Lower leg skin (tissue), 3 donors: ENCODE results near the gene TRAPPC3.
A peak's percentile ranks its signal among the peaks of the same experiment; 100 is the strongest.

Source experiments
- POLR2A ChIP-seq, 2 donors: fragments of 450-650 bp; IDR thresholded peaks; one replicate each; pipeline ENCODE4 v1.6.1; 2016 to 2017; ENCODE audit warnings: antibody characterized with exemption in 2 of 2, mild to moderate bottlenecking in 1 of 2, moderate library complexity in 1 of 2
- TF ChIP-seq, protein P1 (sequence below), 3 donors: fragments of 450-650 bp; IDR thresholded peaks; one replicate each; pipeline ENCODE4 v1.5.1; 2016; ENCODE audit warnings: antibody characterized with exemption in 3 of 3, mild to moderate bottlenecking in 3 of 3, moderate library complexity in 2 of 3

DNA sequence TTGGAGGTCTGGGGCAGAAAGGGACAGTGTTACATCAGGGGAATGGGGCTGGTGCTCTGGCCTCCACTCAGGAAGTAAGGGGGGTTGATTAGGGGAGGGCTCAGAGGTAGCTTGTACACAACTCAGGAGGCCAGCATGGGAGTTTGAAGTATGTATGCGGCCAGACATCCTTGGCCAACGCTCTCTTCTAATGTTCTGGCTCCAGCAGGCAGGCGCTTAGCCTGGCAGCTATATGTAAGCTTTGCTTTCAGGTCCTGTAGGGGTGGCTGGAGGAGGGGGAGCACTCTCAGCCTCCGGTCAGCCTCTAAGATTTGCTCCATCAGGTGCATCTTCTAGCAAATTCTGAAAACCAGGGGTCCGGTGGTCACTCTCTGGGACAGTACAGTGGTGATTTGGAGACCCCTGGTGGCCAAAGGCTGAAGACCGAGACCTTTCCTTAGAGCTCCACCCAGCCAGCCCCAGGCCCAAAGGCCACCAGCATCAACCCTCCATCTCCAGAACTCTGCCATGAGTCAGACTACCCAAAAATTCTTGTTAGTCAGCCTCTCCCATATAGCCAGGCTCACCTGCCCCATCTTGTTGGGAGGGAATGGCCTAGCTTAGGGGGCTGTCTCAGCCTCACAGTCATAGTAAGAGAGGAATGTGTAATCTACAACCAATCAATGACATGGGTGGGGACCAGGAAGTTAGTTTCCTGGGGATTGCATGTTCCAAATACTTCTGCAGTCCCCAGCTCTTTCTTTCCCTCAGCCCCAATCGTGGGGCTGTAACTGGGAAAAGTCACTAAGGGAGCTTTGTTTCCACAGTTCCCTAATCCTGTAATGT is 14.6 kb downstream of the TRAPPC3 start:
- TF ChIP-seq, protein P1, sequence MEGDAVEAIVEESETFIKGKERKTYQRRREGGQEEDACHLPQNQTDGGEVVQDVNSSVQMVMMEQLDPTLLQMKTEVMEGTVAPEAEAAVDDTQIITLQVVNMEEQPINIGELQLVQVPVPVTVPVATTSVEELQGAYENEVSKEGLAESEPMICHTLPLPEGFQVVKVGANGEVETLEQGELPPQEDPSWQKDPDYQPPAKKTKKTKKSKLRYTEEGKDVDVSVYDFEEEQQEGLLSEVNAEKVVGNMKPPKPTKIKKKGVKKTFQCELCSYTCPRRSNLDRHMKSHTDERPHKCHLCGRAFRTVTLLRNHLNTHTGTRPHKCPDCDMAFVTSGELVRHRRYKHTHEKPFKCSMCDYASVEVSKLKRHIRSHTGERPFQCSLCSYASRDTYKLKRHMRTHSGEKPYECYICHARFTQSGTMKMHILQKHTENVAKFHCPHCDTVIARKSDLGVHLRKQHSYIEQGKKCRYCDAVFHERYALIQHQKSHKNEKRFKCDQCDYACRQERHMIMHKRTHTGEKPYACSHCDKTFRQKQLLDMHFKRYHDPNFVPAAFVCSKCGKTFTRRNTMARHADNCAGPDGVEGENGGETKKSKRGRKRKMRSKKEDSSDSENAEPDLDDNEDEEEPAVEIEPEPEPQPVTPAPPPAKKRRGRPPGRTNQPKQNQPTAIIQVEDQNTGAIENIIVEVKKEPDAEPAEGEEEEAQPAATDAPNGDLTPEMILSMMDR (IDR thresholded peaks at IDR 0.05), result peak in 1 of 3 donors; percentile 36
- TF ChIP-seq POLR2A (IDR thresholded peaks at IDR 0.05), result no peak
